ENCODE data around the gene RHOC. TPM values are rescaled to one million over a fixed set of nuclear protein-coding genes. Genes with fewer than 3 reads are reported as not detected.

Gene RHOC
- total RNA-seq, 1 experiment from 2014 or later: 253 TPM

- Mint-ChIP-seq H3K9me3 (ENCODE audit: unreplicated experiment) (no peaks in the 10 kb centered on the region), H3K4me3 (ENCODE audit: unreplicated experiment) (no peak overlapping the region), H3K27me3 (ENCODE audit: insufficient read depth, unreplicated experiment) (no peaks in the 10 kb centered on the region), H3K4me1 (ENCODE audit: insufficient read depth, unreplicated experiment) (peaks cover 4% of the 10 kb centered on the region), H3K36me3 (ENCODE audit: insufficient read depth, unreplicated experiment) (no peaks in the 10 kb centered on the region), H3K27ac (ENCODE audit: low read depth, unreplicated experiment) (no peak overlapping the region)
- ChIA-PET CTCF (interaction anchor here (0.5 to 15.1 kb wide), 8 partner anchors 42 to 359 kb away, joined by 3 to 838 read pairs (median 4); partner anchors contain the start of genes CAPZA1 and LRIG2), POLR2A (interaction anchor here (2.0 to 2.8 kb wide), 2 partner anchors 94 to 317 kb away, joined by 7 to 14 read pairs; partner anchors contain the start of genes CAPZA1, CTTNBP2NL and ST7L)
- intact Hi-C loops (cut with micrococcal nuclease): no loop called here
- DNase-seq (ENCODE audit: unreplicated experiment): no peak
- no TSS peak for BruUV-seq (replicated peaks)
- TF ChIP-seq CTCF (IDR thresholded peaks at IDR 0.05; ENCODE audit: unreplicated experiment): no peak
These were observed 6.8 kb upstream of the RHOC start for GRCh38 chr1:112713466-112714312.

- intact Hi-C loops (cut with micrococcal nuclease): no loop called here
- H3K36me3 Mint-ChIP-seq (ENCODE audit: insufficient read depth, unreplicated experiment): no peaks in the 10 kb centered on the region
These were observed 5.8 kb upstream of the RHOC start for GRCh38 chr1:112712701-112713128.

GRCh38 chr1:112712191-112712590, 5.3 kb upstream of the RHOC start:
- Mint-ChIP-seq H3K27me3 (ENCODE audit: insufficient read depth, unreplicated experiment) (no peaks in the 10 kb centered on the region), H3K27ac (ENCODE audit: low read depth, unreplicated experiment) (no peak overlapping the region), H3K9me3 (ENCODE audit: unreplicated experiment) (no peaks in the 10 kb centered on the region), H3K36me3 (ENCODE audit: insufficient read depth, unreplicated experiment) (no peaks in the 10 kb centered on the region), H3K4me1 (ENCODE audit: insufficient read depth, unreplicated experiment) (peaks cover 11% of the 10 kb centered on the region), H3K4me3 (ENCODE audit: unreplicated experiment) (no peak overlapping the region)
- BruUV-seq (replicated peaks): no TSS peak
- intact Hi-C loops (cut with micrococcal nuclease): no loop called here
- CTCF ChIA-PET: interaction anchor here (0.8 to 1.0 kb wide), 2 partner anchors 93 to 330 kb away, joined by 3 read pairs; no protein-coding TSS in a partner anchor
- no peak for DNase-seq (ENCODE audit: unreplicated experiment)
- no peak for TF ChIP-seq CTCF (IDR thresholded peaks at IDR 0.05; ENCODE audit: unreplicated experiment)
- POLR2A ChIA-PET: interaction anchor here (6.4 kb wide), 1 partner anchor 38 kb away, joined by 44 read pairs; the partner anchor contains the start of gene MOV10

More at GRCh38 chr1:112712701-112713128, 5.8 kb upstream of the RHOC start:
- no peak overlapping the region for H3K27ac Mint-ChIP-seq (ENCODE audit: low read depth, unreplicated experiment)
- no peak for TF ChIP-seq CTCF (IDR thresholded peaks at IDR 0.05; ENCODE audit: unreplicated experiment)
- no TSS peak for BruUV-seq (replicated peaks)
- ChIA-PET POLR2A (no interaction called here), CTCF (interaction anchor here (0.8 to 1.0 kb wide), 2 partner anchors 92 to 330 kb away, joined by 3 read pairs; no protein-coding TSS in a partner anchor)
- H3K4me1 Mint-ChIP-seq (ENCODE audit: insufficient read depth, unreplicated experiment): peaks cover 6% of the 10 kb centered on the region
- DNase-seq (ENCODE audit: unreplicated experiment): no peak
- H3K4me3 Mint-ChIP-seq (ENCODE audit: unreplicated experiment): no peak overlapping the region
- H3K9me3 Mint-ChIP-seq (ENCODE audit: unreplicated experiment): no peaks in the 10 kb centered on the region
- no peaks in the 10 kb centered on the region for H3K27me3 Mint-ChIP-seq (ENCODE audit: insufficient read depth, unreplicated experiment)

- no peaks in the 10 kb centered on the region for H3K9me3 Mint-ChIP-seq (ENCODE audit: unreplicated experiment)
- H3K27ac Mint-ChIP-seq (ENCODE audit: low read depth, unreplicated experiment): no peak overlapping the region
These were observed 4.7 kb upstream of the RHOC start for GRCh38 chr1:112711670-112712069.

More at GRCh38 chr1:112711670-112712069, 4.7 kb upstream of the RHOC start:
- TF ChIP-seq CTCF (IDR thresholded peaks at IDR 0.05; ENCODE audit: unreplicated experiment): no peak
- H3K4me3 Mint-ChIP-seq (ENCODE audit: unreplicated experiment): no peak overlapping the region
- H3K4me1 Mint-ChIP-seq (ENCODE audit: insufficient read depth, unreplicated experiment): peaks cover 11% of the 10 kb centered on the region
- intact Hi-C loops (cut with micrococcal nuclease): no loop called here
- DNase-seq (ENCODE audit: unreplicated experiment): no peak
- no peaks in the 10 kb centered on the region for H3K36me3 Mint-ChIP-seq (ENCODE audit: insufficient read depth, unreplicated experiment)
- CTCF ChIA-PET: interaction anchor here (0.5 kb wide), 1 partner anchor 16 kb away, joined by 3 read pairs; no protein-coding TSS in a partner anchor
- no TSS peak for BruUV-seq (replicated peaks)
- POLR2A ChIA-PET: interaction anchor here (0.5 to 6.4 kb wide), 2 partner anchors 37 to 376 kb away, joined by 3 to 44 read pairs; partner anchors contain the start of gene MOV10
- H3K27me3 Mint-ChIP-seq (ENCODE audit: insufficient read depth, unreplicated experiment): no peaks in the 10 kb centered on the region

Data from MCF 10A (cell line).